T47D (cell line): Measurements from ENCODE around the gene RAB4A.
A peak's percentile ranks its signal among the peaks of the same experiment; 100 is the strongest.

ENCODE experiments used
- DNase-seq, 2 experiments: peaks; one replicate each; pipeline versions ENCODE4 v3.0.0 to v3.0.0-alpha.2; 2011 to 2012; ENCODE audit warnings: low read depth in 1 of 2, low spot score in 1 of 2
- JUND ChIP-seq: IDR thresholded peaks from 2 replicates; pipeline ENCODE4 v1.6.1; 2012; ENCODE audit warnings: low read depth
- in situ Hi-C: cut with HindIII; loops from 2 replicates; pipeline ENCODE4 v1.10.0; 2016; ENCODE audit warnings: low sequenced_read_pairs, low pct_unique_long_range_greater_than_20kb

RAB4A gene

GRCh38 chr1:229298420-229298819, 27.5 kb downstream of the RAB4A start:
- no peak for TF ChIP-seq JUND
- in situ Hi-C loops: no loop called here

DNA sequence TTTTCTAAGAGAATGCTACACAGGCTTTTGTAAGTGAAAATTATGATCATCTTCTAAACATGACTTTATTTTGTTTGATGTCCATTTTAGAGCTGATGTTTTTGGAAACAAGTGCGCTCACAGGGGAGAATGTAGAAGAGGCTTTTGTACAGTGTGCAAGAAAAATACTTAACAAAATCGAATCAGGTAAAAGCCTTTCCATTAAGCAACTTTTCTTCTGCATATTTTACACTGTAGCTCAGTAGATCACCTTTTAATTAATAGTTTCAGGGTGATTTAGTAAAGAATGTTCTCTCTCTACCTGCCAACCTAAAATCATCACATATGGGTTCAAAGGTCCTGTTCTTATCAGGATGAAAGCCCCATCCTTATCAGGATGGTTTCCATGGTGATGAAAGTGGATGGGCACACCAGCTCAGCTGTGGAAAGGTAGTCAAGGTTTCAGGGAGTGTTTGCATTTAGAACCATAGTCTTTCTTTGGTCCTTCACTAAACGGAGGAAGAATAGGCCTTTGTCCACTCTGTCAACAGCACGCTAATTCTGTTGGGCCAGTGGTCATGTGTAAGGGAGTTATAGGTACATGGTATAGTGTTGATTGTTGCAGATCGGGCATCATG, 28.1 kb downstream of the RAB4A start:
- in situ Hi-C loops: no loop called here
- TF ChIP-seq JUND: no peak
- no peak for DNase-seq

More at GRCh38 chr1:229298420-229298819, 27.5 kb downstream of the RAB4A start:
- no peak for DNase-seq

GRCh38 chr1:229300099-229300757, 29.3 kb downstream of the RAB4A start:
- in situ Hi-C loops: no loop called here
- no peak for DNase-seq
- no peak for TF ChIP-seq JUND

DNA sequence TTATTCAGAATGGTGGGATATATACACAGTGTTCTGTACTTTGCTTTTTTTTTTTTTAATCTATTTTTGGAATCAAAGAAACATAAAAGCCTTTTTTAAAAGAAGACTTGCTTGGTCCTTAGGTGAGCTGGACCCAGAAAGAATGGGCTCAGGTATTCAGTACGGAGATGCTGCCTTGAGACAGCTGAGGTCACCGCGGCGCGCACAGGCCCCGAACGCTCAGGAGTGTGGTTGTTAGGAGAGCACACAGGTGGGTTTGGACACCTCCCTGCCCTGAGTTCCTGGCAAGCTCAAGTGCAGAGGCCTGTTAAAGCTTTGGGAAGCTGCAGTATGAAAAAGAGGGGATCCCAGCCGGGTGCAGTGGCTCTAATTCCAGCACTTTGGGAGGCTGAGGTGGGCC, 31.8 kb downstream of the RAB4A start:
- DNase-seq: no peak
- no peak for TF ChIP-seq JUND
- in situ Hi-C loops: no loop called here

DNA sequence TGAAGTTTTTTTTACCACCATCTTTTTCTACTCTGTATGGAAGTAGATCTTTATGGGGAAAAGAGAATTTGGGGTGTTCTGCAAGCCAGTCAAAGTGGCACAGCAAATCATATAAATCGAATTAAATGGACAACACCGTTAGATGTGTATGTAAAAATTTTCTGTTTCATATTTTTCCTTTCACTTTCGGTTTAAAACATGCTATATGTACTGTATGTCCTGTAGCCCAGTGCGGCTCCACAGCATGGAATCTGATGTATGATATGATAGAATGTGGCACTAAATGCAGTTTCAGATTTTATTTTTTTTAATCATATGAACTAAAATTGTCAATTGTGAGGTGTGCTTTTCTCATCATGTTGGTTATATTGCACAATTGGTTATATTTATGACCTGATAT, 32.9 kb downstream of the RAB4A start:
- DNase-seq: no peak
- TF ChIP-seq JUND: no peak
- in situ Hi-C loops: no loop called here

- in situ Hi-C loops: no loop called here
- no peak for TF ChIP-seq JUND
- no peak for DNase-seq
Measured at GRCh38 chr1:229305392-229305791, 34.5 kb downstream of the RAB4A start.

DNA sequence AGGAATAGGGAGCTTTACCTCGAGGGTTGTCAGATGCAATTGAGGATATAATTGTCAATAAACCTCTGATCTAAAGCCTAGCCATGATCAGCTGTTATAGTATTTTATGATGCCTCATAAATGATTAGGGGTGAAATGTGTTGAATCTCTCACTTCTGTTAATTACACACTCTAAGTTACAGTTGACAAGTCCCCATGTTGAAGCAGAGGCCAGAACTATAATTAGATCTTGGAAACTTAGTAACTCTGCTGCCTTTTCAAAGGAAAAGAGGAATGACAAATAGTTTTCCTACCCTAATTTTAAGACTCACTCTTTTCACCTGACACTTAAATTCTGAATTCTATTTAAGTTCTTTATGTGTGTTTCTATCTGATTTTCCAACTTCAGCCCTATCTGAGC, 38.2 kb downstream of the RAB4A start:
- TF ChIP-seq JUND: no peak
- DNase-seq: no peak
- in situ Hi-C loops: no loop called here

GRCh38 chr1:229309684-229310083, 38.8 kb downstream of the RAB4A start:
- in situ Hi-C loops: no loop called here

GRCh38 chr1:229310833-229311232, 39.9 kb downstream of the RAB4A start:
- no peak for TF ChIP-seq JUND
- no peak for DNase-seq
- in situ Hi-C loops: no loop called here

More at GRCh38 chr1:229309684-229310083, 38.8 kb downstream of the RAB4A start:
- no peak for DNase-seq
- TF ChIP-seq JUND: no peak

- TF ChIP-seq JUND: no peak
- in situ Hi-C loops: no loop called here
- no peak for DNase-seq
Measured at GRCh38 chr1:229316166-229316565, 45.3 kb downstream of the RAB4A start.

GRCh38 chr1:229318056-229318455, 47.1 kb downstream of the RAB4A start:
- no peak for TF ChIP-seq JUND
- DNase-seq: no peak
- in situ Hi-C loops: no loop called here

- no peak for TF ChIP-seq JUND
- in situ Hi-C loops: no loop called here
- DNase-seq: no peak
Measured at GRCh38 chr1:229319487-229319886, 48.6 kb downstream of the RAB4A start.

DNA sequence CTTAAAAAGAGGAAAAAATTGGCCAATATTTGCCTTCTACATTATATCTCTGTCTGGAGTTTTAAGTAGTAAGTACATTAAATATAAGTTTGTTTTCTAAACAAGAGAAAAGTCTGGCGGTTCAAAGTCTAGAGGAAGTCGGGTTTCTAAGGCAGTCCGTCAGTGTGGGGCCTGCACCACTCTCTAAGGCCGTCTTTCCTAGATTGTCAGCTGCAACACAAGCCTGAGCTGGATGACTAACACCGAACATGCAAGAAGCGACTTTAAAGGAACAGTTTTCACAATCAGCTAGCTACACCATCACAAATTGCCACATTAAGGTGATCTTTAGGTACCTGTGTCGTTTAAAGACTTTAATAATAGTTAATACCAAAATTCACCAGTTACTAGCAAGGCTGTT, 52.3 kb downstream of the RAB4A start:
- in situ Hi-C loops: no loop called here
- DNase-seq: no peak
- TF ChIP-seq JUND: no peak

DNA sequence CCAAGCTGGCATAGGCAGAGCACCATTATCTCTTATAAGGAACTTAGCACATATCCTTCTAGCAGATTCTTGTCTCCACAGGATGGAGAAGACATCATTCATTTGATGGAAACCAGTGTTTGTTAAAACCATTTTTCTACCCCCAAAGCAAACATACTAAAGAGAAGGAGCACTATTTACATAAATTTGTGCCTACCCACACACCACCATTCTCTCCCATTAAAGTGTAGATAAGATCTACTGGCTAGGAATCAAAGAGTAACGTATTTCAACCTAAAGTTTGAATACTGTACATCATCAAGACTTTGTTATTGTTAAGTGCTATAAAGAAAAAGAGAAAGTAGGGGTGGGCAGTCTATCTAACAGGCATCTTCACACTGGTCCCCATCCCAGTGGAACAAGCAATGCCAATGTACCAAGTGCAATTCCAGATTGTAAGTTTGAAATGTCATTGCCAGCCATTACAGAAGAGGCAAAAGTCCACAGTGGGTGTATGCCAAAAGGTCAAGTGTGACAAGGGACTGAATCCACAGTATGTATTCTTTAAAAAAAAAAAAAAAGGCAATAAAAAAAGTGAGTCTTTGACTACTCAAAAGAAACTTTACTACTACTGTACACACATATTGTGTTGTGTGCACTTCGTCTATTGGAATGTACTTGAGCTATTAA, 53.1 kb downstream of the RAB4A start:
- in situ Hi-C loops: no loop called here
- DNase-seq: peak in 1 of 2 experiments; percentile 26
- no peak for TF ChIP-seq JUND
